Lower leg skin (tissue), 3 donors: Measurements from ENCODE around the gene LRRC74B.

Source experiments
- CTCF ChIP-seq, 3 donors: fragments of 450-650 bp; IDR thresholded peaks; one replicate each; pipeline ENCODE4 v1.5.1; 2016; ENCODE audit warnings: antibody characterized with exemption in 3 of 3, mild to moderate bottlenecking in 3 of 3, moderate library complexity in 2 of 3
- POLR2A ChIP-seq, 2 donors: fragments of 450-650 bp; IDR thresholded peaks; one replicate each; pipeline ENCODE4 v1.6.1; 2016 to 2017; ENCODE audit warnings: antibody characterized with exemption in 2 of 2, mild to moderate bottlenecking in 1 of 2, moderate library complexity in 1 of 2

DNA sequence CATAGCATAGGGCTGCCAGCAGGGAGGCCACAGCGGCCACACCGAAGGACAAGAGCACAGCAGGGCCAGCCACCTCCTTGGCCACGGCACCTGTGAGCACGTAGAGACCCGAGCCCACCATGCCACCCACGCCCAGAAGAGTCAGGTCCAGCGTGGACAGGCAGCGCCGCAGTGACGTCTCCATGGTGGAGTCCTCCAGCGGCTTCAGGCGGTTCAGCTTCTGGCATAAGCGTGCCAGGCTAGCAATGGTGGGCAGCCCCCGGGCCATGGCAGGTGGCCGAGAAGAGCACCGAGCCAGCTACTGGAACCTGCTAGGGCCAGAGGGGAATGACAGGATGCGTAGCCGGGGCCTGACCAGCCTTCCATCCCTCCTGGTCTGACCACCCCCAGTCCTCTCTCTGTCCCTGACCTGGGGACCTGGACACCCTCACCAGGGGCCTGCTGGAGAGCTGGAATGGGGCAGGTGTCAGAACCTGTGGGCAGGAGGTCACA is 14.2 kb upstream of the LRRC74B start:
- TF ChIP-seq CTCF (IDR thresholded peaks at IDR 0.05) = no peak
- TF ChIP-seq POLR2A (IDR thresholded peaks at IDR 0.05) = no peak
